ENCODE measurements around the gene LRRC32.
"Not testable (repeated sequence)": the region's sequence is repeated elsewhere in the genome, so short reads cannot be mapped to it uniquely, and the experiment has no call there.

Gene LRRC32

GRCh38 chr11:76653674-76654284, 16.8 kb downstream of the LRRC32 start:
- H3K4me3 ChIP-seq (ENCODE audit: low read depth, low read length), result no peak overlapping the region

- H3K4me3 ChIP-seq (ENCODE audit: low read depth, low read length), result no peak overlapping the region
Observed at GRCh38 chr11:76653012-76653673, 17.4 kb downstream of the LRRC32 start.

- H3K4me3 ChIP-seq (ENCODE audit: low read depth, low read length), result no peak overlapping the region
Observed at GRCh38 chr11:76649851-76650372, 20.6 kb downstream of the LRRC32 start.

- no peak overlapping the region for H3K4me3 ChIP-seq (ENCODE audit: low read depth, low read length)
Observed at GRCh38 chr11:76649011-76649410, 21.5 kb downstream of the LRRC32 start.

- no peak overlapping the region for H3K4me3 ChIP-seq (ENCODE audit: low read depth, low read length)
Observed at GRCh38 chr11:76648061-76648460, 22.5 kb downstream of the LRRC32 start.

GRCh38 chr11:76646882-76647534, 23.5 kb downstream of the LRRC32 start:
- no peak overlapping the region for H3K4me3 ChIP-seq (ENCODE audit: low read depth, low read length)

- no peak overlapping the region for H3K4me3 ChIP-seq (ENCODE audit: low read depth, low read length)
Observed at GRCh38 chr11:76644591-76644990, 26.0 kb downstream of the LRRC32 start.

- H3K4me3 ChIP-seq (ENCODE audit: low read depth, low read length), result not testable (repeated sequence)
Observed at GRCh38 chr11:76643711-76644110, 26.8 kb downstream of the LRRC32 start.

- H3K4me3 ChIP-seq (ENCODE audit: low read depth, low read length), result no peak overlapping the region
Observed at GRCh38 chr11:76642341-76642740, 28.2 kb downstream of the LRRC32 start.

- H3K4me3 ChIP-seq (ENCODE audit: low read depth, low read length), result no peak overlapping the region
Observed at GRCh38 chr11:76641905-76642304, 28.6 kb downstream of the LRRC32 start.

- no peak overlapping the region for H3K4me3 ChIP-seq (ENCODE audit: low read depth, low read length)
Observed at GRCh38 chr11:76640501-76640900, 30.0 kb downstream of the LRRC32 start.

- H3K4me3 ChIP-seq (ENCODE audit: low read depth, low read length), result no peak overlapping the region
Observed at GRCh38 chr11:76639621-76640020, 30.9 kb downstream of the LRRC32 start.

GRCh38 chr11:76638270-76639197, 32.0 kb downstream of the LRRC32 start:
- no peak overlapping the region for H3K4me3 ChIP-seq (ENCODE audit: low read depth, low read length)

- no peak overlapping the region for H3K4me3 ChIP-seq (ENCODE audit: low read depth, low read length)
Observed at GRCh38 chr11:76637491-76638269, 32.9 kb downstream of the LRRC32 start.

- no peak overlapping the region for H3K4me3 ChIP-seq (ENCODE audit: low read depth, low read length)
Observed at GRCh38 chr11:76636826-76637460, 33.6 kb downstream of the LRRC32 start.

- no peak overlapping the region for H3K4me3 ChIP-seq (ENCODE audit: low read depth, low read length)
Observed at GRCh38 chr11:76635991-76636738, 34.4 kb downstream of the LRRC32 start.

- no peak overlapping the region for H3K4me3 ChIP-seq (ENCODE audit: low read depth, low read length)
Observed at GRCh38 chr11:76634886-76635285, 35.7 kb downstream of the LRRC32 start.

GRCh38 chr11:76632492-76632891, 38.1 kb downstream of the LRRC32 start:
- no peak overlapping the region for H3K4me3 ChIP-seq (ENCODE audit: low read depth, low read length)

All from iPS-11a (cell line).